GM15510 (cell line): Measurements from ENCODE around the gene CPLX1.

Source experiments
- POLR2A ChIP-seq: IDR thresholded peaks from 3 replicates; pipeline ENCODE4 v1.6.1; 2011; ENCODE audit warnings: borderline replicate concordance; ENCODE audit not compliant: insufficient read length; ENCODE audit errors: extremely low read depth

The CPLX1 gene

DNA sequence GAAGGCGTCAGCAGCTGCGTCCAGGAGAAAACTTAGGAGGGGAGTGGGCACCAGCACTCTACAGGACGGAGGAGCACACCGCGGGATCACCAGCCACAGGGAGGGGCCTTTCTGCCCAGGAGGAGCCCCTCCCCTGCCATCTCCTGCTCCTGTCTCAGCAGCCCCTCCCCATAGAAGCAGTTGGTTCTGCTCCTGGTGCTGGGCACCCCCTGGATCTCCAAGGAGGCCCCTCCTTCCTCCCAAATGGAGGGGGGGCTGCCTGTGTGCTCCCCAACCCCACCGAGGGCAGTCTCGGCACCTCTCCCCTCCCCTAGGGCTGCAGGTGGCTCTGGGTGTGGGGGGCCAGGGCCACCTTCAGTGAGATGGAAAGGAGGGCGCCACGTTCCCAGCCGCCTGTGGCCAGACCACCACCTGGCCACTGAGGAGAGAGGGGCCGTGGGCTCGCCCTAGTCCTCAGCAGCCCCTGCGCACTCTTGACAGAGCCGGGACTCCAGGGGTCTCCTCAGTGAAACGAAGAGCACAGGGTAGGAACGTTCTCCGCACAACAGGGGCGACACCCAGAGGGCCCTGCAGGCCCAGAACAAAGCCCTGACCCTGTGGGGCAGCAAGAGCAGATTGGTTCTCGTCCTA, 37.8 kb downstream of the CPLX1 start:
- TF ChIP-seq POLR2A, result no peak

DNA sequence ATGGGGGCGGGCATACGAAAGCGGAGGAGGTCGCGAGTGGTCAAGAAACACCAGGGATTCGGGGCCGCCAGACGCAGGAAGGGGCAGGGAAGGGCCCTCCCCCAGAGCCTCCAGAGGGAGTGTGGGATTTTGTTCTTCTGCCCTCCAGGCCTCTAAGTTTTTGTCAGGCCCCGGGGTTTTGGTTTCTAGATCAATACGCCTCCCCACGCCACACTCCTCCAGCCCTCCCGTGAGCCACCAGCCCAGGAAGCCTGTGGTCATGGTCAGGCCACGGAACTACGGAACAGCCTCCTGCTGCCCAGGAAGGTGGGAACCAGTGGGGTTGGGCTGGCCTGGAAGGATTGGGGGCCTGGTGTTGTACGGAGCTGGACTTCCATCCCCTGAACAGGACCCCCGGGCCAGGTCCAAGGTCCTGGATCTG, 38.4 kb downstream of the CPLX1 start:
- no peak for TF ChIP-seq POLR2A

DNA sequence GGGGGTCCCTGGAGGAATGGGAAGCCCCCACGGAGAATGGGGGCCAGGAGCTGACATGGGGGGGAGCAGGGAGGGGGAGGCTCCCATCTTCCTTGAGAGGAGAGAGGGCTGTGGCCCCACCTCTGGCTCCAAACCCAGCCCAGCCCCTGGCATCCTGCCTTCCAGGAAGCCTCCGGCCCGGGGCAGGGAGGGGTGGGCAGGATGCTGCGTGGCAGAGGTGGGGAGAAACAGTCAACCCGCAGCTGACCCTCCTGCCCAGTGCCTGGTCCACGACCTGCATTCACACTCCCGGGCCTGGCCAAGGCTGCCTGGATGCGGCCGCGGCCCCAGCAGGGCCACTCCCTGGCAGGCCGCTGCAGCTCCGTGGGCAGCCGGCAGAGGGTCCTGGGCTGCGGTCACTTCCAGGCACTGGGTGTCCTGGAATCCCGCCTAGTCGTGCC, 39.0 kb downstream of the CPLX1 start:
- no peak for TF ChIP-seq POLR2A

DNA sequence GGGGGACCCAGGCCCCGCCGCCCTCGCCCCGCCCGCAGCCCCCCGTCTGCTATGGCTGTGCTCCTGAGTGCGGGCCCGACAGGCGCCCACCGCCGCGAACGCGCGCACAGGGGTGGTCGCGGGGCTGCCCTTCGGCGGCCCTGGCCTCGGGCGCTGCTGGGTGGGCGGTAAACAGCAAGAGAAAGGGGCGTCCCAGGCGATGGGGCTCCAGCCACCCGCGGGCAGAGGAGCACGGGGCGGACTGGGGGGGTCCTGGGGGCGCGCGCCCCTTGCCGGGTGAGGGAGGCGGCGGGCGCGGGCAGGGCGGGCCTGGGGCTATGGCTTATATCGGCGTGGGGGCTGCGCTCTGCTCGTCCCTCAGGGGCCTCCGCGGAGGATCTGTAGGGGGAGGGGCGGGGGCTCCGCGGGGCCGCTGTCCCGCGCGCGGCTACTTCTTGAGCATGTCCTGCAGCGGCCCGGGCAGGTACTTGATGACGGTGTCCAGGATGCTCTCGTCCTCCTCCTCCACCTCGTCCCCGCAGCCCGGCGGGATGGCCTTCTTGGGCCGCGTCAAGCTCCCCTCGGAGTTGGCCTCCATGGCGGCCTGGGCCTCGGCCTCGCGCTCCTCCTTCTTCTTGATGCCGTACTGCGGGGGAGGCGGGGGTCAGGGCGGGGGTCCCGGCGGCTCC, 39.7 kb downstream of the CPLX1 start:
- no peak for TF ChIP-seq POLR2A

DNA sequence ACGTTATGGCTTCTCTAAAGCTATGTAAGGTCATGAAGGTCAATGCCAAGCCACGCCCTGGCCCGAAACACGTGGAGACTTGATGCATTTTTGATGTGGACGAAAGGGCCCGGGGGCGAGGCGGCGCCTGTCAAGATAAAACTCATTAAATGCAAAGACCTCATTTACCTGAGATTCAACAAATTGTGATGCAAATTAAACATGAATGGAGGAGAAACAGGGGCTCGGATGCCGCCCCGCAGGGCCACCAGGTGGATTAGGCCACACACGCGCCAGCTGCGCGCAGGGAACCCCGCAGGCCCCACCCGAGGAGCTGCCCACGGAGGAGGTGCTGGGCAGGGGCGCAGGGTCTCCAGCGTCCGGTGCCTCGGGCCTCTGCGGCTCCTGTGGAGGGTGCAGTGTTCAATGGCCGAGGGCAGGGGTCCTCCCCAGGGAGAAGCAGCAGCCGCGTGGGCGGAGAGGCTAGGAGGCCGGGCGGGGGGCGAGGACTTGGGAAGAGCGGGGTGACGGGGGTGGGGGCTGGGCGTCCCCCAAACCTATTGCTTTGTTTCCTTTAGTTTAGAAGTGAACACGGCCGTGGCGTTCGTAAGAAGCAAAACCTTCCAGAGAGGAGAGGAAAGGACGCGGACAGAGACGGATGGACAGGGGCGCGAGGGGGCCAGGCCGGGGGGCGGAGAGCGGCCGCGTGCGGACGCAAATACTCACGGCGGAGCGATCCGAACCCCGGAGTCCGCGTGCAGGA, 40.4 kb downstream of the CPLX1 start:
- TF ChIP-seq POLR2A, result no peak

DNA sequence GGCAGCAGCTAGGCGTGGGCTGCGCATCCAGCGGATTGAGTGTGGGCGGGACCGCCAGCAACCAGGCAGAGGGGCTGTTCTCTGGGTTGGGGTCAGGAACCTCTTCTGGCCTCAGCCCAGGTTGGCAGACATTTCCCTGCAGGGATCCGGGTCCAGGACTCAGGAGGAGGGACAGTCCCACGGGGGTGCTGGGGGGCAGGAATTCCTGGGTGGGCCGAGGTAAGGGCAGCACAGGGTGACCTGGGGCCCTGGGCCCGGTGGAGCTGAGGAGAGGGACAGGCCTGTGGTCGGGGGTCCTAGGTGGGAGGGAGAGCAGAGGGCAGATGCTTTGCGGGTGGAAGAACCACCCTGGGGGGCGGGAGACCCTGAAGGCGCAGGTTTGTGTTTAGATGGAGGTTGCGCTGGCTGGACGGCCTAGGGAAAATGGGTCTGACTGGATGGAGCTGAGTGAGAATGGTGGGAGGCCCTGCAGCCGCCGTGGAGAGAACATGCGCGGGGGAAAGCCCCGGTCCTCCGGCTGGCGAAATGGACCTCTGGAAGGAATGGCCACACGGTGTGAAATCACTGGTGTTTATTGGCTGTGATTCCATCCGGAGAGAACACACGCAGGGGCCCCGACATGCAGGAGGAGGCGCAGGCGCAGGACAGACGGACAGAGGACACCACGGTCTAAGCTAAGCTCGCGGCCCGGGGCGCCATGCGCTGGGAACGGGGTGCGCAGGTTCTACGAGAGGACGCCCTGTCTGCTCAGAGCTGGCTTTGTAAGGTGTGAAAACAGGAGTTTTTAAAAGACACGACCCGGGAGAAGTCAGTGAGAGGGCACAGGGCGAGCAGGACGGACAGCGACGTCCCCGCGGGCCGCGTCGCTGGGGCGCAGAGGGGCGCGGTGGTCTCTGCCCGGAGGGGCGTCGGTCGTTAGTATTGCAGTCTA, 41.3 kb downstream of the CPLX1 start:
- TF ChIP-seq POLR2A, result no peak

DNA sequence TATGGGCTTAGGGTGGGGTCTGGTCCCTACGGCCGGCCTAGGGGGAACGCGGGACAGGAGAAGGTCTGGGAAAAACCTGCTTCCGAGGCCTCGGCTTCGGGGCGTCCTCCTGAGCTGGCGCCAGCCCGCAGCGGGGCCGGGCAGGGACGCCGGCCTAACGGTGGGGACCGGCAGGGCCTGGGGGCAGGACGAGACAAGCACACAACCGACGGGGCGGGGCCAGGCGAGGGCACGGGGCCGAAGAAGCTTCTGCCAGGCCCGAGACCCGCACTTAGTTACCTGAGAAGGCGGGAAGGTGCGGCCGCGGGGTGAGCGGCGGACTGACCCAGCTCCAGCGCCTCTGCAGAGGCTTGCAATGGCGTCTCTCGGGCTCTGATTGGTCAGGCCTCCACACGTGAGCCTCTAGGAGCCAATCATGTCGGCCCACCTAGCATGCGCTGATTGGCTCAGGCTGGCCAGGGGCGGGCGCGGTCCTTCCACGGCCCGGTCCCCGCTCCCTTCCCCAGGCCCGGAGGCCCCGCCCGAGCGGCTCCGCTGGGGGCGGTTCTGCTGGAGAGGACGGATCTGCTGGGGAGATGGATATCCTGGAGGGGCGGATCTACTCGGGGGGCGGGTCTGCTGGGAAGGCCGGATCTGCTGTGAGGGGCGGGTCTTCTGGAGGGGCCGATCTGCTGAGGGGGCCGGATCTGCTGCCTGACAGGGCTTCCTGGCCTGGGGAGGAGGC, 44.3 kb downstream of the CPLX1 start:
- peak; percentile 92 for TF ChIP-seq POLR2A

DNA sequence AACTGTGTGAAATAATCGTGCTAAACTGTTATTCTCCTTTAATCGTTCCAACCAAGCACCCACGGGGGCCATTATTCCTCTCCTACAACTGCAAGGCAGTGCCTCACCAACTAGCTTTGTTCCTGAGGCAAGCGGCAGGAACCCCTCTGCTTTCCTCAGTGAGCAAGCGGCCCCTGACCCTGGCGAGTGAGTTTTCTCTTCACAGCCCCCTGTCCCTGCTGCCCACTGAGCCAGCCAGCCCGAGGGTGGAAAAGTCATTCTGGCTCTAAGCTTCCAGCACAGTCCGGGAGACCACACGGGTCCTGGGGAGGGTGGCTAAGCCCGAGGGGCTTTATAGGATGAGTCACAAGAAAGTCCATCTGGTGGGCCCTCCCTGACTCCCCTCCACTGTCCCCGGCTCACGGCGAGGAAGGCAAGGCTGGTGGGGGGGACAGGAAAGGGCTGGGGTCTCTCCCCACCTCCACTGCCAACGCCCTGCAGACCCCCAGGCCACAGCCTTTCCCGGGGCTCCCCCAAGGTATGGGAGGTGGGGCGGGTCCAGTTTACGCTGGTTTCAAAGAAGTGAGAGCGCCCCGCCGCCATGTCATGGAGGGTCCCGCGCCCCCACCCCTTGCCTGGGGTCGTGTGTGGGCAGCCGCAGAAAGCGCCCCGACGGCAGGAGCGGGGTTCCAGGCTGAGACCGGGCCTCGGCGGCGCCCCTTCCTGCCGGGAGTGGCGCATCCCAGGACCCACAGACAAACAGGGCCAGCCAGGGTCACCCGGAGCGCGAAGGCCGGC, 45.0 kb downstream of the CPLX1 start:
- no peak for TF ChIP-seq POLR2A

DNA sequence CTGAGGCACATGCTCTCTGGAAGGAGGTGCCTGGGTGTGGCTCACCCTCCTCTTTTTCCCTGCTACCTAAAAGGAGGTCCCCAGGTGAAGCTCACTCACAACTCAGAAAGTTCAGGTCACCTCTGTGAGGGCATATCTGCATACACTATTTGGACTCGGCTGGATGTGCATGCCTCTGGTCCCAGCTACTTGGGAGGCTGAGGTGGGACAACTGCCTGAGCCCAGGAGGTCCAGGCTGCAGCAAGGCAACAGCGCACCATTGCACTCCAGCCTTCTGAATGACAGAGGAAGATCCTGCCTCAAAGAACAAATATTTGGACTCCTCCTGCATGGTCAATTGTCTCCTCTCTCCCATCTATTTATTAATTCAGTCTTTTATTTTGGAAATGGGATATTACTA, 46.4 kb downstream of the CPLX1 start:
- TF ChIP-seq POLR2A, result no peak

DNA sequence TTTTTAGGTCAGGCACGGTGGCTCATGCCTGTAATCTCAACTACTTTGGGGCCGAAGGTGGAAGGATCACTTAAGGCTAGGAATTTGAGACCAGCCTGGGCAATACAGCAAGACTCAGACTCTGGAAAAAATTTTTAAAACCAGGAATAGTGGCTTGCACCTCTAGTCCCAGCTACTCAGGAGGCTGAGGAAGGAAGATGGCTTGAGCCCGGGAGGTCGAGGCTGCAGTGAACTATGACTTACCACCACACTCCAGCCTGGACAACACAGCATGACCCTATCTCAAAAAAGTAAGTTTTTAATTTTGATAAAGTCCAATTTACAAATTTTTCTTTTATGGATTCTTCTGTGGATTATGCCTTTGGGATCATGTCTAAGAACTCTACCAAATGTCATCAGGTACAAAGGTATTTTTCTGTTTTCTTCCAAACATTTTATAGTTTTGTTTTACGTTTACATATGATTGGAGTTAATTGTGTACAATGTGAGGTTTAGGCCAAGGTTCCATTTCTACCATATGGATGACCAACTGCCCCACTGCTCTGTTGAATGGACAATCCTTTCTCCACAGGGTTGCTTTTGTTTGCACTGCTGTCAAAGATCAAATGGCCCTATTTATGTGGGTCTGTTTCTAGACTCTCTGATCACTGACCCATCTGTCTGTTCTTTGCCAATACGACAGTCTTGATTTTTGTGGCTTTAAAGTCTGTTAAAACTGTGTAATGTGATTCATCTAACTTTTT, 48.2 kb downstream of the CPLX1 start:
- TF ChIP-seq POLR2A, result no peak

DNA sequence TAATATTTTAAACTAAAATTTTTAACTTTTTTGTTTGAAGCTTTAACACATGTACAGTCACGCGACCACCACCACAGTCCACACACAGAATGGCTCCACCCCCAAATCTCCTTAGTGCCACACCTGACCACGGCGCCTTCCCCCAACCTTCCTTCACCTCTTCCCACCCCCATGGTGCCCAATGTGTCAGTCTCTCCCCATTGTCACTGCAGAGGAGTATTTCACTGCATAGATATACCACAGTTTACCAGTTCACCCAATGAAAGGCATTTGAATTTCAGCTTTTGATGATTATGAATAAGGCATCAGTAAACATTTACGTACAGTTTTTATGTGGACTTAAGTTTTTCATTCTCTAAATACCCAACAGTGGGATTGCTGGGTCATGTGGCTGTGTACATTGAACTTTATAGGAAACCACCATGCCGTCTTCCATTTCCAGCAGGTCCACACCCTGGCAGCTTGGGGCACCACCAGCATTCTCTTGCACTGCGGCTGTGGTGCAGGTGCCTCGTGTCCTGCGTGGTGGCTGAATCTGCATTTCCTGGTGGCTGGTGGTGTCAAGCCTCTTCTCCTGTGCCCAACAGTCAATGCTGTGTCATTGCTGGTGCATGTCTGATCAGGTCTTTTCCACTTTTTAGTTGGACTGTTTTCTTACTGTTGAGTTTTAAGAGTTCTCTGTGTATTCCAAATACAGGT, 49.0 kb downstream of the CPLX1 start:
- no peak for TF ChIP-seq POLR2A

DNA sequence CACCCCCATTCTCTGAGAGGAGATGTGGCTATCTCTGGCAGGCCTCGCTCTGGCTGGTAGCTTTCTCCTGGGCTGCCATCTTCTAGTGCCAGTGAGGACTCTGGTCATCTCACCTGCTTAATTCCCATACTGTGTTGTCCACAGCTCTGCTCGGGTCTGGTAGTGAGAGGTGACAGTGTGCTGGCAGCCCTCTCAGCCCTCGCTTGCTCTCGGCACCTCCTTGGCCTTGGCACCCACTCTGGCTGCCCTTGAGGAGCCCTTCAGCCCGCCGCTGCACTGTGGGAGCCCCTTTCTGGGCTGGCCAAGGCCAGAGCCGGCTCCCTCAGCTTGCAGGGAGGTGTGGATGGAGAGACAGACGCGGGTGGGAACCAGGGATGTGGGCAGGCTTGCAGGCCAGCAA, 52.7 kb downstream of the CPLX1 start:
- no peak for TF ChIP-seq POLR2A
